Ishikawa (cell line): ENCODE data around the gene EPB41L4B.

ENCODE experiments used
- CREB1 ChIP-seq: IDR thresholded peaks from 2 replicates; pipeline ENCODE4 v1.6.1; 2012; ENCODE audit warnings: low read depth
- EP300 ChIP-seq: IDR thresholded peaks from 2 replicates; pipeline ENCODE4 v1.6.1; 2012; ENCODE audit warnings: borderline replicate concordance
- TCF12 ChIP-seq: IDR thresholded peaks from 2 replicates; pipeline ENCODE4 v1.6.1; 2012; ENCODE audit warnings: low read depth
- YY1 ChIP-seq: IDR thresholded peaks from 2 replicates; pipeline ENCODE4 v1.6.1; 2012; ENCODE audit warnings: low read depth
- TF ChIP-seq, protein P1 (sequence below): IDR thresholded peaks from 2 replicates; pipeline ENCODE4 v1.6.1; 2012
- TF ChIP-seq, protein P2 (sequence below): IDR thresholded peaks from 2 replicates; pipeline ENCODE4 v1.6.1; 2012; ENCODE audit warnings: low read depth, mild to moderate bottlenecking

DNA sequence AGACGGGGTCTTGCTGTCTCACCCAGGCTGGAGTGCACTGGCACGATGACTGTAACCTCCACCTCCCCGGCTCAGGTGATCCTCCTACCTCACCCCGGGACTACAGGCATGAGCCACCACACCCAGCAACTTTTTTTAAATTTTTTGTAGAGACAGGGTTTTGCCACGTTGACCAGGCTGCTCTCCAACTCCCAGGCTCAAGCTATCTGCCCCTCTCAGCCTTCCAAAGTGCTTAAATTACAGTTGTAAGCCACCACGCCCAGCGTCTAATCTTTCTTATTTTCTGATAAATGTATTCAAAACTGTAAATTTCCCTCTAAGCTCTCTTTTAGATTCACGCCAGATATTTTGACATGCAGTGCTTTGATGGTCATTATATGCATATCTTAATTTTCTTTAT is 164.2 kb downstream of the EPB41L4B start:
- TF ChIP-seq YY1, result no peak
- TF ChIP-seq CREB1, result no peak
- TF ChIP-seq EP300, result no peak
- no peak for TF ChIP-seq TCF12
- TF ChIP-seq, protein P1, sequence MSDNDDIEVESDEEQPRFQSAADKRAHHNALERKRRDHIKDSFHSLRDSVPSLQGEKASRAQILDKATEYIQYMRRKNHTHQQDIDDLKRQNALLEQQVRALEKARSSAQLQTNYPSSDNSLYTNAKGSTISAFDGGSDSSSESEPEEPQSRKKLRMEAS, result no peak
- TF ChIP-seq, protein P2, sequence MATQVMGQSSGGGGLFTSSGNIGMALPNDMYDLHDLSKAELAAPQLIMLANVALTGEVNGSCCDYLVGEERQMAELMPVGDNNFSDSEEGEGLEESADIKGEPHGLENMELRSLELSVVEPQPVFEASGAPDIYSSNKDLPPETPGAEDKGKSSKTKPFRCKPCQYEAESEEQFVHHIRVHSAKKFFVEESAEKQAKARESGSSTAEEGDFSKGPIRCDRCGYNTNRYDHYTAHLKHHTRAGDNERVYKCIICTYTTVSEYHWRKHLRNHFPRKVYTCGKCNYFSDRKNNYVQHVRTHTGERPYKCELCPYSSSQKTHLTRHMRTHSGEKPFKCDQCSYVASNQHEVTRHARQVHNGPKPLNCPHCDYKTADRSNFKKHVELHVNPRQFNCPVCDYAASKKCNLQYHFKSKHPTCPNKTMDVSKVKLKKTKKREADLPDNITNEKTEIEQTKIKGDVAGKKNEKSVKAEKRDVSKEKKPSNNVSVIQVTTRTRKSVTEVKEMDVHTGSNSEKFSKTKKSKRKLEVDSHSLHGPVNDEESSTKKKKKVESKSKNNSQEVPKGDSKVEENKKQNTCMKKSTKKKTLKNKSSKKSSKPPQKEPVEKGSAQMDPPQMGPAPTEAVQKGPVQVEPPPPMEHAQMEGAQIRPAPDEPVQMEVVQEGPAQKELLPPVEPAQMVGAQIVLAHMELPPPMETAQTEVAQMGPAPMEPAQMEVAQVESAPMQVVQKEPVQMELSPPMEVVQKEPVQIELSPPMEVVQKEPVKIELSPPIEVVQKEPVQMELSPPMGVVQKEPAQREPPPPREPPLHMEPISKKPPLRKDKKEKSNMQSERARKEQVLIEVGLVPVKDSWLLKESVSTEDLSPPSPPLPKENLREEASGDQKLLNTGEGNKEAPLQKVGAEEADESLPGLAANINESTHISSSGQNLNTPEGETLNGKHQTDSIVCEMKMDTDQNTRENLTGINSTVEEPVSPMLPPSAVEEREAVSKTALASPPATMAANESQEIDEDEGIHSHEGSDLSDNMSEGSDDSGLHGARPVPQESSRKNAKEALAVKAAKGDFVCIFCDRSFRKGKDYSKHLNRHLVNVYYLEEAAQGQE, result no peak
